H1 (cell line): ENCODE measurements around the gene OR51S1. TPM values are rescaled to one million over a fixed set of nuclear protein-coding genes. Genes with fewer than 3 reads are reported as not detected.

Experiments used
- CTCF ChIA-PET: fragments of 300-600 bp; sonication (Branson Sonifier 250); formaldehyde crosslinking; loops from one replicate; lab custom pipeline; 2021; ENCODE audit not compliant: partially characterized antibody; lab: Charles Lee
- POLR2A ChIA-PET: fragments of 300-600 bp; sonication (Branson Sonifier 250); formaldehyde crosslinking; loops from one replicate; lab custom pipeline; 2021; ENCODE audit warnings: inconsistent platforms; ENCODE audit not compliant: partially characterized antibody; lab: Charles Lee
- DNase-seq, 2 experiments: peaks; one replicate each; pipeline versions ENCODE4 v3.0.0 to v3.0.0-alpha.2; 2010 to 2022; ENCODE audit warnings: low spot score in 2 of 2, low read depth in 1 of 2, mixed read lengths in 1 of 2
- FAIRE-seq: peaks from 2 replicates; lab custom pipeline; 2011; peaks lifted over from hg19 to GRCh38; lab: Jason Lieb, UNC
- H2AFZ ChIP-seq: 2 replicates; pipeline ENCODE4 v1.8.1; 2012; ENCODE audit warnings: low read length, inconsistent platforms
- H2AK5ac ChIP-seq: 2 replicates; pipeline ENCODE4 v1.6.1; 2013; ENCODE audit warnings: low read depth, low read length
- H2BK120ac ChIP-seq: replicated peaks from 2 replicates; pipeline ENCODE3; 2013; ENCODE audit warnings: low read depth, low read length, inconsistent platforms
- H2BK12ac ChIP-seq: 2 replicates; pipeline ENCODE4 v1.6.1; 2013; ENCODE audit warnings: low read depth, low read length
- H2BK15ac ChIP-seq: 2 replicates; pipeline ENCODE4 v1.6.1; 2013; ENCODE audit warnings: low read length
- H2BK20ac ChIP-seq: 2 replicates; pipeline ENCODE4 v1.6.1; 2013; ENCODE audit warnings: low read length
- H2BK5ac ChIP-seq: 2 replicates; pipeline ENCODE4 v1.6.1; 2013; ENCODE audit warnings: low read depth, low read length
- H3K14ac ChIP-seq: 2 replicates; pipeline ENCODE4 v1.6.1; 2013; ENCODE audit warnings: inconsistent platforms; ENCODE audit not compliant: insufficient read length
- H3K18ac ChIP-seq: 2 replicates; pipeline ENCODE4 v1.6.1; 2013; ENCODE audit warnings: low read length; ENCODE audit errors: extremely low read depth
- H3K23ac ChIP-seq: 2 replicates; pipeline ENCODE4 v1.6.1; 2013; ENCODE audit warnings: inconsistent platforms; ENCODE audit not compliant: insufficient read length
- H3K23me2 ChIP-seq: 2 replicates; pipeline ENCODE4 v1.6.1; 2013; ENCODE audit warnings: low read depth, low read length
- H3K27ac ChIP-seq: 2 replicates; pipeline ENCODE4 v1.6.1; 2011; ENCODE audit warnings: low read depth, low read length, inconsistent platforms
- H3K27me3 ChIP-seq, 4 experiments: replicated peaks in 1 of 4; 1 replicate in 1 of 4; 2 replicates in 3 of 4; pipeline versions ENCODE4 v1.6.1 to v1.8.1; 2011 to 2013; ENCODE audit warnings: low read length in 3 of 4, mild to moderate bottlenecking in 3 of 4, inconsistent platforms in 2 of 4, mixed read lengths in 2 of 4, moderate library complexity in 1 of 4; ENCODE audit not compliant: control insufficient read depth in 3 of 4, insufficient read depth in 3 of 4; ENCODE audit errors: extremely low read depth in 1 of 4
- H3K36me3 ChIP-seq, 4 experiments: 2 replicates each; pipeline versions ENCODE4 v1.6.1 to v1.8.1; 2011 to 2013; ENCODE audit warnings: mild to moderate bottlenecking in 4 of 4, low read length in 3 of 4, moderate library complexity in 2 of 4, control low read depth in 1 of 4, inconsistent platforms in 1 of 4; ENCODE audit not compliant: insufficient read depth in 4 of 4, control insufficient read depth in 2 of 4
- H3K4ac ChIP-seq: replicated peaks from 2 replicates; pipeline ENCODE3; 2013; ENCODE audit warnings: low read length, low read depth, mixed read lengths, inconsistent platforms; ENCODE audit not compliant: insufficient read length
- H3K4me1 ChIP-seq, 4 experiments: replicated peaks in 1 of 4; 1 replicate in 1 of 4; 2 replicates in 3 of 4; pipeline versions ENCODE4 v1.6.1 to v1.8.1; 2011 to 2013; ENCODE audit warnings: low read length in 3 of 4, inconsistent platforms in 2 of 4, mixed read lengths in 1 of 4; ENCODE audit not compliant: insufficient read depth in 4 of 4, control insufficient read depth in 3 of 4
- H3K4me2 ChIP-seq, 2 experiments: 2 replicates each; pipeline versions ENCODE4 v1.6.1 to v1.8.1; 2011 to 2013; ENCODE audit warnings: low read depth in 2 of 2, low read length in 2 of 2, control low read depth in 1 of 2, inconsistent platforms in 1 of 2, mild to moderate bottlenecking in 1 of 2; ENCODE audit not compliant: insufficient read depth in 1 of 2
- H3K4me3 ChIP-seq, 4 experiments: fragments of 200-600, 300-600 bp in 1 of 4; sonication (generic), shearing (Covaris generic), sonication (Bioruptor Twin) in 1 of 4; 2 replicates each; pipeline versions ENCODE4 v1.5.1 to v1.8.1; 2011 to 2016; ENCODE audit warnings: low read length in 4 of 4, low read depth in 3 of 4, control low read depth in 2 of 4, inconsistent platforms in 2 of 4, mild to moderate bottlenecking in 2 of 4, mixed read lengths in 1 of 4, moderate library complexity in 1 of 4; ENCODE audit not compliant: insufficient read depth in 2 of 4; ENCODE audit errors: extremely low read depth in 1 of 4
- H3K56ac ChIP-seq: replicated peaks from 2 replicates; pipeline ENCODE3; 2013; ENCODE audit warnings: low read depth, mild to moderate bottlenecking, mixed read lengths, low read length, inconsistent platforms; ENCODE audit not compliant: insufficient read length
- H3K79me1 ChIP-seq: 2 replicates; pipeline ENCODE4 v1.6.1; 2013; ENCODE audit warnings: low read depth, low read length, control low read depth
- H3K79me2 ChIP-seq, 2 experiments: 2 replicates each; pipeline versions ENCODE4 v1.6.1 to v1.8.1; 2012 to 2013; ENCODE audit warnings: low read length in 2 of 2, mild to moderate bottlenecking in 2 of 2, inconsistent platforms in 1 of 2; ENCODE audit not compliant: insufficient read depth in 2 of 2, control insufficient read depth in 1 of 2
- H3K9ac ChIP-seq, 4 experiments: replicated peaks in 1 of 4; 1 replicate in 1 of 4; 2 replicates in 3 of 4; pipeline versions ENCODE4 v1.6.1 to v1.8.1; 2011 to 2013; ENCODE audit warnings: low read depth in 3 of 4, low read length in 3 of 4, control low read depth in 2 of 4, mild to moderate bottlenecking in 2 of 4, moderate library complexity in 2 of 4, inconsistent platforms in 1 of 4; ENCODE audit errors: extremely low read depth in 1 of 4
- H3K9me3 ChIP-seq, 2 experiments: 2 replicates each; pipeline versions ENCODE4 v1.6.1 to v1.8.1; 2012 to 2013; ENCODE audit warnings: mild to moderate bottlenecking in 2 of 2, moderate library complexity in 2 of 2, control low read depth in 1 of 2, inconsistent platforms in 1 of 2, low read depth in 1 of 2, low read length in 1 of 2, mixed read lengths in 1 of 2; ENCODE audit not compliant: insufficient read depth in 2 of 2
- H4K20me1 ChIP-seq, 2 experiments: replicated peaks in 1 of 2; 2 replicates each; pipeline versions ENCODE3 to v1.8.1; 2011 to 2013; ENCODE audit warnings: inconsistent platforms in 2 of 2, low read length in 2 of 2, mild to moderate bottlenecking in 1 of 2; ENCODE audit not compliant: insufficient read depth in 2 of 2, control insufficient read depth in 1 of 2
- H4K5ac ChIP-seq: 2 replicates; pipeline ENCODE4 v1.6.1; 2013; ENCODE audit warnings: low read length, low read depth, mixed read lengths, inconsistent platforms; ENCODE audit not compliant: insufficient read length
- H4K8ac ChIP-seq: 2 replicates; pipeline ENCODE4 v1.8.0; 2013; ENCODE audit warnings: mild to moderate bottlenecking, moderate library complexity, low read length, inconsistent platforms; ENCODE audit not compliant: insufficient read depth; ENCODE audit errors: extremely low read depth
- H4K91ac ChIP-seq: replicated peaks from 2 replicates; pipeline ENCODE3; 2013; ENCODE audit warnings: low read length, mixed read lengths, inconsistent platforms; ENCODE audit not compliant: insufficient read length
- BCL11A ChIP-seq, 2 experiments: IDR thresholded peaks; one replicate each; pipeline ENCODE4 v1.6.1; 2011; ENCODE audit warnings: low read depth in 2 of 2, low read length in 2 of 2, mild to moderate bottlenecking in 2 of 2
- CHD1 ChIP-seq: IDR thresholded peaks from 2 replicates; pipeline ENCODE4 v1.6.1; 2012; ENCODE audit warnings: low read depth, low read length, improper control_type of control experiment
- KDM1A ChIP-seq: fragments of 200-600, 300-600 bp; sonication (generic); IDR thresholded peaks from 2 replicates; pipeline ENCODE4 v1.7.1; 2016; ENCODE audit warnings: mild to moderate bottlenecking, low read length, borderline replicate concordance
- KDM5A ChIP-seq: fragments of 200-600 bp; IDR thresholded peaks from 2 replicates; pipeline ENCODE4 v1.7.1; 2012; ENCODE audit warnings: mild to moderate bottlenecking, low read length, inconsistent platforms, mixed read lengths
- RFX5 ChIP-seq: IDR thresholded peaks from 2 replicates; pipeline ENCODE4 v1.6.1; 2011; ENCODE audit warnings: low read depth, low read length, improper control_type of control experiment, borderline replicate concordance
- WGBS, 2 experiments: shearing (Covaris generic) in 1 of 2; methylation state at CpG; one replicate each; pipeline versions ENCODE4 v1.1.6 to v1.1.7; 2013 to 2015; ENCODE audit warnings: low lambda C conversion rate in 2 of 2, mixed read lengths in 2 of 2, inconsistent platforms in 1 of 2, low coverage in 1 of 2, missing lambda C conversion rate in 1 of 2; ENCODE audit not compliant: insufficient replicate concordance in 2 of 2, insufficient coverage in 1 of 2, insufficient read length in 1 of 2; ENCODE audit errors: extremely low coverage in 1 of 2, missing lambda C conversion rate in 1 of 2; 5-methylcytosine and 5-hydroxymethylcytosine counted together
- polyA plus RNA-seq, 7 experiments: library from polyadenylated mRNA; depleted of rRNA in 3 of 7; stranded (reverse) in 5 of 7; unstranded in 2 of 7; fragments of >200 nt in 5 of 7; fragments of 200-250 nt in 2 of 7; gene quantifications; 1 replicate in 5 of 7; 2 replicates in 1 of 7; 4 replicates in 1 of 7; pipeline versions ENCODE4 v1.2.1 to v1.2.3, GENCODE V29; 2011 to 2013; ENCODE audit warnings: missing spikeins in 2 of 7, mixed read lengths in 2 of 7
- total RNA-seq: library from RNA; stranded (reverse); fragmentation: NEBNext Ultra II Directional; extraction: Animal tissue kit (Norgen Biotek cat#: 25700); gene quantifications from 2 replicates; pipeline ENCODE4 v1.2.1, GENCODE V29; 2021

Gene OR51S1
- total and polyA plus RNA-seq, 2 of the 8 experiments (the other 6 are each of a cell fraction or from before 2014, with no cell fraction given), result not detected

DNA sequence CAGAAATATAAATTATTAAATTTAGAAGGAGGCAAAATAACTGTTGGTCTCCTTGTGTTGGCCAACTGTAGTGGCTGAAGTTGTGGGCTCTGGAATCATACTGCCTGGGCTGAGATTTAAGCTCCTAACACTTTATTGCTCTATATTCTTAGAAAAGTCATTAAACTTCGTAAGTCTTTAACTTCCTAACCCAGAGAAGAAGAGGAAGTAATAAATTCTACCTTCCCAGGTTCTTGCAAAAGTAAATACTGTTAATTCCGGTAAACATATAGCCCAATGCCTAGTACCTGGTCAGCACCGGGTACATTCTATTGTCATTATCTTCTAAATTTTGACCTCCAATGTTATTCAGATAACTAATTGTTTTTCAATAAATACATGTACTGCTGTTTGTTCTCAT lies 37.2 kb upstream of the OR51S1 start:
- Histone ChIP-seq H2AK5ac (no peak overlapping the region), H3K9me3 (no peaks in the 10 kb centered on the region), H3K4ac (no peak overlapping the region), H3K23me2 (no peaks in the 10 kb centered on the region), H3K36me3 (no peaks in the 10 kb centered on the region), H4K5ac (no peak overlapping the region), H3K79me1 (no peaks in the 10 kb centered on the region), H2BK12ac (no peak overlapping the region), H2BK15ac (no peak overlapping the region), H4K8ac (no peak overlapping the region), H2AFZ (no peak overlapping the region), H3K9ac (no peak overlapping the region), H3K4me3 (no peak overlapping the region), H2BK20ac (no peak overlapping the region), H3K27me3 (no peaks in the 10 kb centered on the region), H3K4me1 (no peaks in the 10 kb centered on the region), H3K27ac (no peak overlapping the region), H2BK5ac (no peak overlapping the region), H4K20me1 (no peaks in the 10 kb centered on the region), H2BK120ac (no peak overlapping the region), H3K18ac (no peak overlapping the region), H3K23ac (no peak overlapping the region), H3K4me2 (no peak overlapping the region), H3K56ac (no peak overlapping the region), H3K14ac (no peak overlapping the region), H3K79me2 (no peaks in the 10 kb centered on the region), H4K91ac (no peak overlapping the region)
- CTCF ChIA-PET, result no interaction called here
- 88% methylated on average over 3 of the region's 3 CpGs; no CpG with 5 or more reads in 1 of the 2 experiments for WGBS, 2 experiments
- no peak for FAIRE-seq
- TF ChIP-seq KDM1A (no peak), BCL11A (IDR thresholded peaks at IDR 0.05; ENCODE audit: low read depth in 2 of 2, low read length in 2 of 2) (no peak), KDM5A (no peak), RFX5 (no peak), CHD1 (no peak)
- no peak for DNase-seq
- POLR2A ChIA-PET, result no interaction called here
